Uterus (tissue), 4 donors: ENCODE results near the gene SLIT3. TPM values are rescaled to one million over a fixed set of nuclear protein-coding genes. Genes with fewer than 3 reads are reported as not detected.

Source experiments
- DNase-seq, 2 donors: peaks; one replicate each; pipeline ENCODE4 v3.0.0-alpha.2; 2019 to 2020
- H3K27ac ChIP-seq, 2 donors: fragments of 200-600 bp; sonication (generic); 1 replicate in 1 of 2; 2 replicates in 1 of 2; pipeline ENCODE4 v1.5.1; 2016 to 2018
- H3K27me3 ChIP-seq, 2 donors: fragments of 200-600 bp; sonication (generic); one replicate each; pipeline ENCODE4 v1.5.1; 2018 to 2019; ENCODE audit warnings: control low read depth in 1 of 2
- H3K36me3 ChIP-seq, 2 donors: fragments of 200-600 bp; sonication (generic); one replicate each; pipeline ENCODE4 v1.5.1; 2019; ENCODE audit warnings: control low read depth in 1 of 2
- H3K4me1 ChIP-seq, 2 donors: fragments of 200-600 bp; sonication (generic); one replicate each; pipeline ENCODE4 v1.5.1; 2018 to 2019; ENCODE audit warnings: control low read depth in 1 of 2
- H3K4me3 ChIP-seq, 2 donors: fragments of 200-600 bp; sonication (generic); 1 replicate in 1 of 2; 2 replicates in 1 of 2; pipeline ENCODE4 v1.5.1; 2018 to 2019; ENCODE audit warnings: mild to moderate bottlenecking in 1 of 2
- H3K9me3 ChIP-seq, 2 donors: fragments of 200-600 bp; sonication (generic); one replicate each; pipeline ENCODE4 v1.5.1; 2019; ENCODE audit warnings: control low read depth in 1 of 2
- POLR2A ChIP-seq, 2 donors: fragments of 450-650 bp; IDR thresholded peaks; one replicate each; pipeline ENCODE4 v1.6.1; 2016; ENCODE audit warnings: antibody characterized with exemption in 2 of 2, mild to moderate bottlenecking in 1 of 2, moderate library complexity in 1 of 2
- intact Hi-C: fragments of 100-400 bp; cut with DNase I; formaldehyde crosslinking; loops from one replicate; pipeline ENCODE4 v1.15.1; 2023; ENCODE audit warnings: low total_unique reads
- total RNA-seq, 4 donors: library from RNA; depleted of rRNA in 3 of 4; stranded (reverse); fragments of >200 nt in 3 of 4; gene quantifications; one replicate each; pipeline versions ENCODE4 v1.1.0 to v1.2.4, GENCODE V29; 2014 to 2023
- TF ChIP-seq, protein P1 (sequence below), 4 experiments: fragments of 200-600 bp in 2 of 4; fragments of 450-650 bp in 2 of 4; sonication (generic) in 2 of 4; IDR thresholded peaks; one replicate each; pipeline ENCODE4 v1.5.1; 2016 to 2019; ENCODE audit warnings: antibody characterized with exemption in 4 of 4, mild to moderate bottlenecking in 2 of 4, moderate library complexity in 1 of 4
- donor health status: DM: yes; HTN: yes; CAD: no.

The SLIT3 gene
- total RNA-seq, 4 donors from 2014 or later = 9.4 to 62.2 (median 28.1) TPM

GRCh38 chr5:169039592-169039991, 261.3 kb downstream of the SLIT3 start:
- no peaks in the 10 kb centered on the region for H3K9me3 ChIP-seq
- H3K27me3 ChIP-seq = no peaks in the 10 kb centered on the region

GRCh38 chr5:169037466-169037865, 263.5 kb downstream of the SLIT3 start:
- intact Hi-C loops = no loop called here
- H3K4me1 ChIP-seq = no peaks in the 10 kb centered on the region
- H3K27me3 ChIP-seq = no peaks in the 10 kb centered on the region
- TF ChIP-seq POLR2A (IDR thresholded peaks at IDR 0.05) = no peak
- TF ChIP-seq, protein P1, sequence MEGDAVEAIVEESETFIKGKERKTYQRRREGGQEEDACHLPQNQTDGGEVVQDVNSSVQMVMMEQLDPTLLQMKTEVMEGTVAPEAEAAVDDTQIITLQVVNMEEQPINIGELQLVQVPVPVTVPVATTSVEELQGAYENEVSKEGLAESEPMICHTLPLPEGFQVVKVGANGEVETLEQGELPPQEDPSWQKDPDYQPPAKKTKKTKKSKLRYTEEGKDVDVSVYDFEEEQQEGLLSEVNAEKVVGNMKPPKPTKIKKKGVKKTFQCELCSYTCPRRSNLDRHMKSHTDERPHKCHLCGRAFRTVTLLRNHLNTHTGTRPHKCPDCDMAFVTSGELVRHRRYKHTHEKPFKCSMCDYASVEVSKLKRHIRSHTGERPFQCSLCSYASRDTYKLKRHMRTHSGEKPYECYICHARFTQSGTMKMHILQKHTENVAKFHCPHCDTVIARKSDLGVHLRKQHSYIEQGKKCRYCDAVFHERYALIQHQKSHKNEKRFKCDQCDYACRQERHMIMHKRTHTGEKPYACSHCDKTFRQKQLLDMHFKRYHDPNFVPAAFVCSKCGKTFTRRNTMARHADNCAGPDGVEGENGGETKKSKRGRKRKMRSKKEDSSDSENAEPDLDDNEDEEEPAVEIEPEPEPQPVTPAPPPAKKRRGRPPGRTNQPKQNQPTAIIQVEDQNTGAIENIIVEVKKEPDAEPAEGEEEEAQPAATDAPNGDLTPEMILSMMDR (IDR thresholded peaks at IDR 0.05) = no peak
- H3K9me3 ChIP-seq = no peaks in the 10 kb centered on the region
- H3K27ac ChIP-seq = no peak overlapping the region
- H3K36me3 ChIP-seq = no peaks in the 10 kb centered on the region
- H3K4me3 ChIP-seq = no peak overlapping the region
- no peak for DNase-seq

More at GRCh38 chr5:169039592-169039991, 261.3 kb downstream of the SLIT3 start:
- no peak overlapping the region for H3K27ac ChIP-seq
- no peaks in the 10 kb centered on the region for H3K36me3 ChIP-seq
- no peak for TF ChIP-seq POLR2A (IDR thresholded peaks at IDR 0.05)
- TF ChIP-seq, protein P1 (IDR thresholded peaks at IDR 0.05) = no peak
- H3K4me3 ChIP-seq = no peak overlapping the region
- H3K4me1 ChIP-seq = no peaks in the 10 kb centered on the region
- DNase-seq = no peak
- intact Hi-C loops = no loop called here

GRCh38 chr5:169036079-169036805, 264.7 kb downstream of the SLIT3 start:
- TF ChIP-seq, protein P1 (IDR thresholded peaks at IDR 0.05) = no peak
- no peak for TF ChIP-seq POLR2A (IDR thresholded peaks at IDR 0.05)
- Histone ChIP-seq H3K36me3 (no peaks in the 10 kb centered on the region), H3K4me3 (no peak overlapping the region), H3K27me3 (no peaks in the 10 kb centered on the region), H3K4me1 (no peaks in the 10 kb centered on the region), H3K27ac (no peak overlapping the region), H3K9me3 (no peaks in the 10 kb centered on the region)
- intact Hi-C loops = no loop called here
- DNase-seq = no peak

DNA sequence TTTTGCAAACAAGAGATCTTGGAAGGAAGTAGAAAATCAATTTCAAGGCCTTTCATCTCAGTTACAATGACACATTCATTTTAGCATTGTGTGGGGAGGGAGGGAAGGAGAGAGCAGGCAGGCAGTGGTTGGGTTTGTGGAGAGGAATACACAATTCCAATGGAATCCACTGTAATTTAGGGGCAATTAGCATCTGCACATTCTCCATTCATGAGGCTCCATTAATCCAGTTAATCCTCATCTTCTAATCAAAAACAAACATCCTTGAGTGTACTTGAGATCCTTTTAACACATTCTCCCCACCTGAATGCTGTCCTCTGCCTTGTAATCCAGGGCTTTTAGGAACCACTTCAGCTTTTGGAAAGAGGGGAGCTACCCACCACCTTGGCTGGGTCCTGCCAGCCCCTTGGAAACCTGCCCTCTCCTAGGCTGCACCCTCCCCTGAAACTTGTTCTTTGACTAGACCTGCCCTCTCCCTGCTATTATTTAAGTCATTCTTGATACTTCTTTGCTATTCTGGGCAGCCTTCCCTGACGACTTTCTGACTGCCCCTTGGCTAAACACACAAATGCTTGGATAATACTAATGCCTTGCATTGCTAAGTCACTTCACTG, 271.2 kb downstream of the SLIT3 start:
- TF ChIP-seq, protein P1 (IDR thresholded peaks at IDR 0.05) = no peak
- TF ChIP-seq POLR2A (IDR thresholded peaks at IDR 0.05) = no peak
- Histone ChIP-seq H3K9me3 (no peaks in the 10 kb centered on the region), H3K27me3 (no peaks in the 10 kb centered on the region), H3K36me3 (no peaks in the 10 kb centered on the region), H3K4me1 (no peaks in the 10 kb centered on the region), H3K27ac (no peak overlapping the region), H3K4me3 (no peak overlapping the region)
- no peak for DNase-seq
- intact Hi-C loops = no loop called here

- no peak overlapping the region for H3K27ac ChIP-seq
- TF ChIP-seq POLR2A (IDR thresholded peaks at IDR 0.05) = no peak
- TF ChIP-seq, protein P1 (IDR thresholded peaks at IDR 0.05) = no peak
- H3K4me1 ChIP-seq = no peaks in the 10 kb centered on the region
- no peaks in the 10 kb centered on the region for H3K9me3 ChIP-seq
- H3K27me3 ChIP-seq = no peaks in the 10 kb centered on the region
- no peak overlapping the region for H3K4me3 ChIP-seq
- DNase-seq = no peak
- H3K36me3 ChIP-seq = no peaks in the 10 kb centered on the region
- intact Hi-C loops = no loop called here
Measured at GRCh38 chr5:169029037-169029436, 271.9 kb downstream of the SLIT3 start.
